HG03039 (cell line): Measurements from ENCODE around the gene ZNRF2.
"Not testable (repeated sequence)": the region's sequence is repeated elsewhere in the genome, so short reads cannot be mapped to it uniquely, and the experiment has no call there.

Source experiments
- ATAC-seq: cut with Tn5 transposase; IDR thresholded peaks from one replicate; pipeline ENCODE4 v1.9.1; 2021; ENCODE audit warnings: mild to moderate bottlenecking, moderate library complexity; ENCODE audit not compliant: unreplicated experiment

ZNRF2 gene

GRCh38 chr7:30353532-30353931, 69.1 kb downstream of the ZNRF2 start:
- ATAC-seq = no peak

- ATAC-seq = no peak
Measured at GRCh38 chr7:30353932-30354607, 69.7 kb downstream of the ZNRF2 start.

- no peak for ATAC-seq
Measured at GRCh38 chr7:30354791-30355190, 70.4 kb downstream of the ZNRF2 start.

- no peak for ATAC-seq
Measured at GRCh38 chr7:30359957-30360356, 75.6 kb downstream of the ZNRF2 start.

GRCh38 chr7:30363778-30364563, 79.6 kb downstream of the ZNRF2 start:
- no peak for ATAC-seq

GRCh38 chr7:30364773-30365172, 80.4 kb downstream of the ZNRF2 start:
- no peak for ATAC-seq

GRCh38 chr7:30365621-30366020, 81.2 kb downstream of the ZNRF2 start:
- no peak for ATAC-seq

GRCh38 chr7:30366606-30367005, 82.2 kb downstream of the ZNRF2 start:
- ATAC-seq = no peak

- no peak for ATAC-seq
Measured at GRCh38 chr7:30367561-30367960, 83.2 kb downstream of the ZNRF2 start.

GRCh38 chr7:30369879-30370278, 85.5 kb downstream of the ZNRF2 start:
- no peak for ATAC-seq

GRCh38 chr7:30371321-30371720, 86.9 kb downstream of the ZNRF2 start:
- no peak for ATAC-seq

GRCh38 chr7:30378275-30378674, 93.9 kb downstream of the ZNRF2 start:
- no peak for ATAC-seq

- ATAC-seq = no peak
Measured at GRCh38 chr7:30379131-30379530, 94.7 kb downstream of the ZNRF2 start.

- ATAC-seq = no peak
Measured at GRCh38 chr7:30379741-30380140, 95.3 kb downstream of the ZNRF2 start.

GRCh38 chr7:30380294-30380693, 95.9 kb downstream of the ZNRF2 start:
- ATAC-seq = no peak

- ATAC-seq = not testable (repeated sequence)
Measured at GRCh38 chr7:30380824-30381223, 96.4 kb downstream of the ZNRF2 start.

GRCh38 chr7:30382607-30383006, 98.2 kb downstream of the ZNRF2 start:
- ATAC-seq = no peak

GRCh38 chr7:30389791-30390190, 105.4 kb downstream of the ZNRF2 start:
- no peak for ATAC-seq

- no peak for ATAC-seq
Measured at GRCh38 chr7:30390736-30391636, 106.6 kb downstream of the ZNRF2 start.

- no peak for ATAC-seq
Measured at GRCh38 chr7:30391806-30392205, 107.4 kb downstream of the ZNRF2 start.

GRCh38 chr7:30395676-30396075, 111.3 kb downstream of the ZNRF2 start:
- ATAC-seq = no peak
